KOPT-K1 (cell line): ENCODE data around the gene FNDC3B.
"Not testable (repeated sequence)": the region's sequence is repeated elsewhere in the genome, so short reads cannot be mapped to it uniquely, and the experiment has no call there.

ENCODE experiments used
- H3K27ac ChIP-seq: fragments of 200-600 bp; sonication (generic); 2 replicates; pipeline ENCODE4 v1.5.1; 2016; ENCODE audit warnings: antibody characterized with exemption, mild to moderate bottlenecking, low read depth, low read length; ENCODE audit not compliant: poor library complexity, severe bottlenecking
- H3K36me3 ChIP-seq: fragments of 200-600 bp; sonication (generic); 2 replicates; pipeline ENCODE4 v1.5.1; 2017; ENCODE audit warnings: antibody characterized with exemption, mild to moderate bottlenecking, low read length, moderate library complexity; ENCODE audit not compliant: insufficient read depth
- H3K9me3 ChIP-seq: fragments of 200-600 bp; sonication (generic); 2 replicates; pipeline ENCODE4 v1.5.1; 2017; ENCODE audit warnings: antibody characterized with exemption, low read length, mild to moderate bottlenecking; ENCODE audit not compliant: insufficient read depth, poor library complexity, severe bottlenecking

Gene FNDC3B

GRCh38 chr3:172040981-172041963, 1.9 kb downstream of the FNDC3B start:
- H3K36me3 ChIP-seq, result no peaks in the 10 kb centered on the region
- no peaks in the 10 kb centered on the region for H3K9me3 ChIP-seq

GRCh38 chr3:172042136-172042662, 2.8 kb downstream of the FNDC3B start:
- Histone ChIP-seq H3K9me3 (no peaks in the 10 kb centered on the region), H3K27ac (no peak overlapping the region), H3K36me3 (no peaks in the 10 kb centered on the region)

More at GRCh38 chr3:172040981-172041963, 1.9 kb downstream of the FNDC3B start:
- H3K27ac ChIP-seq, result no peak overlapping the region

- not testable (repeated sequence) for H3K36me3 ChIP-seq, H3K9me3 ChIP-seq, H3K27ac ChIP-seq
Observed at GRCh38 chr3:172042663-172043179, 3.3 kb downstream of the FNDC3B start.

GRCh38 chr3:172043233-172043632, 3.9 kb downstream of the FNDC3B start:
- H3K27ac ChIP-seq, result no peak overlapping the region
- H3K9me3 ChIP-seq, result no peaks in the 10 kb centered on the region
- H3K36me3 ChIP-seq, result no peaks in the 10 kb centered on the region

GRCh38 chr3:172043766-172044165, 4.4 kb downstream of the FNDC3B start:
- no peak overlapping the region for H3K27ac ChIP-seq
- H3K9me3 ChIP-seq, result no peaks in the 10 kb centered on the region
- H3K36me3 ChIP-seq, result no peaks in the 10 kb centered on the region

GRCh38 chr3:172044833-172045585, 5.6 kb downstream of the FNDC3B start:
- Histone ChIP-seq H3K9me3 (no peaks in the 10 kb centered on the region), H3K36me3 (no peaks in the 10 kb centered on the region), H3K27ac (no peak overlapping the region)

- no peak overlapping the region for H3K27ac ChIP-seq
- H3K36me3 ChIP-seq, result no peaks in the 10 kb centered on the region
Observed at GRCh38 chr3:172046268-172046915, 7.0 kb downstream of the FNDC3B start.

GRCh38 chr3:172047567-172048115, 8.3 kb downstream of the FNDC3B start:
- Histone ChIP-seq H3K27ac (no peak overlapping the region), H3K36me3 (no peaks in the 10 kb centered on the region), H3K9me3 (no peaks in the 10 kb centered on the region)

More at GRCh38 chr3:172046268-172046915, 7.0 kb downstream of the FNDC3B start:
- no peaks in the 10 kb centered on the region for H3K9me3 ChIP-seq

GRCh38 chr3:172048599-172048998, 9.2 kb downstream of the FNDC3B start:
- Histone ChIP-seq H3K9me3 (no peaks in the 10 kb centered on the region), H3K27ac (no peak overlapping the region), H3K36me3 (no peaks in the 10 kb centered on the region)

GRCh38 chr3:172051310-172051956, 12.1 kb downstream of the FNDC3B start:
- Histone ChIP-seq H3K9me3 (no peaks in the 10 kb centered on the region), H3K36me3 (no peaks in the 10 kb centered on the region), H3K27ac (no peak overlapping the region)

GRCh38 chr3:172051957-172052354, 12.6 kb downstream of the FNDC3B start:
- no peak overlapping the region for H3K27ac ChIP-seq
- no peaks in the 10 kb centered on the region for H3K36me3 ChIP-seq
- no peaks in the 10 kb centered on the region for H3K9me3 ChIP-seq

- H3K9me3 ChIP-seq, result no peaks in the 10 kb centered on the region
- H3K36me3 ChIP-seq, result no peaks in the 10 kb centered on the region
- no peak overlapping the region for H3K27ac ChIP-seq
Observed at GRCh38 chr3:172052405-172052804, 13.0 kb downstream of the FNDC3B start.

GRCh38 chr3:172054115-172054764, 14.9 kb downstream of the FNDC3B start:
- Histone ChIP-seq H3K9me3 (no peaks in the 10 kb centered on the region), H3K36me3 (no peaks in the 10 kb centered on the region), H3K27ac (no peak overlapping the region)

GRCh38 chr3:172056416-172056815, 17.0 kb downstream of the FNDC3B start:
- Histone ChIP-seq H3K27ac (no peak overlapping the region), H3K36me3 (no peaks in the 10 kb centered on the region)

More at GRCh38 chr3:172056416-172056815, 17.0 kb downstream of the FNDC3B start:
- no peaks in the 10 kb centered on the region for H3K9me3 ChIP-seq
